GM12891 (cell line): ENCODE measurements around the gene EBNA1BP2.
A peak's percentile ranks its signal among the peaks of the same experiment; 100 is the strongest.

ENCODE experiments used
- PAX5 ChIP-seq: IDR thresholded peaks from 2 replicates; pipeline ENCODE4 v1.6.1; 2011; ENCODE audit warnings: low read length, moderate library complexity, mild to moderate bottlenecking; ENCODE audit not compliant: insufficient read depth, severe bottlenecking
- POLR2A ChIP-seq: IDR thresholded peaks from 2 replicates; pipeline ENCODE4 v1.6.1; 2011; ENCODE audit warnings: low read depth, low read length, control low read depth
- POLR2AphosphoS5 ChIP-seq: IDR thresholded peaks from 2 replicates; pipeline ENCODE4 v1.6.1; 2011; ENCODE audit warnings: low read depth, low read length, control low read depth
- POU2F2 ChIP-seq: IDR thresholded peaks from 2 replicates; pipeline ENCODE4 v1.6.1; 2011; ENCODE audit warnings: low read depth, mild to moderate bottlenecking, control low read depth, low read length, moderate library complexity
- SPI1 ChIP-seq: IDR thresholded peaks from 2 replicates; pipeline ENCODE4 v1.6.1; 2011; ENCODE audit warnings: low read depth, low read length, control low read depth
- TAF1 ChIP-seq: IDR thresholded peaks from 2 replicates; pipeline ENCODE4 v1.6.1; 2011; ENCODE audit warnings: low read depth, low read length, control low read depth

DNA sequence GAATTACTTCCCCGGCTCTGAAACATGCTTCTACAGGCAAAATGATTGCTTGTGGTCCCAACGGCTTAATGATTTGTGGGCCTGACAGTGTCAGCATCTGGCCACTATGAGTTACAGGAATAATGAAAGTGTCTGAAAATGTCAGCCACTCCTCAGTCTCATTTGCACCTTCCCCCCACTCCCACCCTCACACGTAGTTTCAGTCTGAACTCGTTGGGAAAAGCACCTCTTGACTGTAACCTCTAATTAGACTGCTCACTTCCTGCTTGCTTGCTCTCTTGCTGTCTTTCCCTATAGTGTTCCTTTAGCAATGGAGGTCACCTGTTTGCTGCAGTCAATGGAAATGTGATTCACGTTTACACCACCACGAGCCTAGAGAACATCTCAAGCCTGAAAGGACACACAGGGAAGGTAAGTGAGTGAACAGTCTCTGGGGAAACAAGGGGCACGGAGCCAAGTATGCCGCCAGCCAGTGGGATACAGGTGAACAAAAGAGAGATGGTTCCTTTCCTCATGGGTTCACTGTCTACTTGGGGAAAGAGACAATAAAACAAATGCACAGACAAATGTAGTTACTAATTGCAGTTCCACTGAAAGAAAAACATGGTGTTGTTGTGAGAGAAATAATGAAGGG is 27.1 kb upstream of the EBNA1BP2 start:
- TF ChIP-seq POLR2A (no peak), POLR2AphosphoS5 (peak; percentile 65; the same call in 1 of the 2 replicates), SPI1 (peak; percentile 71), TAF1 (0 out of 2 replicates have a peak, but pooled peaks have one; percentile 49), POU2F2 (peak; percentile 79), PAX5 (no peak)
